ENCODE results near the gene ANKRD13B. TPM values are rescaled to one million over a fixed set of nuclear protein-coding genes. Genes with fewer than 3 reads are reported as not detected.

ANKRD13B gene
- total RNA-seq, 4 donors from 2014 or later = 19.0 to 50.1 (median 26.4) TPM

DNA sequence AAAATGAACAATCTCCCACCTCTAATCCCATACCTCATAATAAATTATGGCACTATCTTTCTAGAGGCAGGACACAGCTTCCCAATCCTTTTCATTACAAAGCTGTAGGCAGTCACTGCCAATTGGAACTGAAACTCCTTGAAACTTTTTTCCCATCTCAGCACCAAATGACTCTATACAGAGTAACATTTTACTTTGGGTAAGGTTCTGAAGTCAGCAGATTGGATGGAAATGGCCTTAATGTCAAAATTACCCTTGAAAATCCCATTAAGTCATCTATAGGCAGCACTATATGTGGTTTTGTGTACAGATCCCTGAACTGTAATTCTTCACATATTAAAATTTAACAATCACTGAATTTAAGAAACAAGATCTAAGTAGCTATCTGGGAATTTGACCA lies 60.0 kb downstream of the ANKRD13B start:
- no peak for DNase-seq (ENCODE audit: low spot score in 2 of 2)
- Histone ChIP-seq H3K36me3 (peaks cover 0 to 67% (median 11%) of the 10 kb centered on the region in 3 donors), H3K27ac (peak overlapping the region in 2 of 4 donors; percentile 29 to 41), H3K27me3 (no peaks in the 10 kb centered on the region), H3K4me3 (no peak overlapping the region), H3K9me3 (no peaks in the 10 kb centered on the region), H3K4me1 (peaks cover 0 to 20% (median 0%) of the 10 kb centered on the region in 4 donors)
- no peak for TF ChIP-seq POLR2A (IDR thresholded peaks at IDR 0.05)
- TF ChIP-seq, protein P1, sequence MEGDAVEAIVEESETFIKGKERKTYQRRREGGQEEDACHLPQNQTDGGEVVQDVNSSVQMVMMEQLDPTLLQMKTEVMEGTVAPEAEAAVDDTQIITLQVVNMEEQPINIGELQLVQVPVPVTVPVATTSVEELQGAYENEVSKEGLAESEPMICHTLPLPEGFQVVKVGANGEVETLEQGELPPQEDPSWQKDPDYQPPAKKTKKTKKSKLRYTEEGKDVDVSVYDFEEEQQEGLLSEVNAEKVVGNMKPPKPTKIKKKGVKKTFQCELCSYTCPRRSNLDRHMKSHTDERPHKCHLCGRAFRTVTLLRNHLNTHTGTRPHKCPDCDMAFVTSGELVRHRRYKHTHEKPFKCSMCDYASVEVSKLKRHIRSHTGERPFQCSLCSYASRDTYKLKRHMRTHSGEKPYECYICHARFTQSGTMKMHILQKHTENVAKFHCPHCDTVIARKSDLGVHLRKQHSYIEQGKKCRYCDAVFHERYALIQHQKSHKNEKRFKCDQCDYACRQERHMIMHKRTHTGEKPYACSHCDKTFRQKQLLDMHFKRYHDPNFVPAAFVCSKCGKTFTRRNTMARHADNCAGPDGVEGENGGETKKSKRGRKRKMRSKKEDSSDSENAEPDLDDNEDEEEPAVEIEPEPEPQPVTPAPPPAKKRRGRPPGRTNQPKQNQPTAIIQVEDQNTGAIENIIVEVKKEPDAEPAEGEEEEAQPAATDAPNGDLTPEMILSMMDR (IDR thresholded peaks at IDR 0.05) = no peak
- no peak for TF ChIP-seq EP300 (IDR thresholded peaks at IDR 0.05)

DNA sequence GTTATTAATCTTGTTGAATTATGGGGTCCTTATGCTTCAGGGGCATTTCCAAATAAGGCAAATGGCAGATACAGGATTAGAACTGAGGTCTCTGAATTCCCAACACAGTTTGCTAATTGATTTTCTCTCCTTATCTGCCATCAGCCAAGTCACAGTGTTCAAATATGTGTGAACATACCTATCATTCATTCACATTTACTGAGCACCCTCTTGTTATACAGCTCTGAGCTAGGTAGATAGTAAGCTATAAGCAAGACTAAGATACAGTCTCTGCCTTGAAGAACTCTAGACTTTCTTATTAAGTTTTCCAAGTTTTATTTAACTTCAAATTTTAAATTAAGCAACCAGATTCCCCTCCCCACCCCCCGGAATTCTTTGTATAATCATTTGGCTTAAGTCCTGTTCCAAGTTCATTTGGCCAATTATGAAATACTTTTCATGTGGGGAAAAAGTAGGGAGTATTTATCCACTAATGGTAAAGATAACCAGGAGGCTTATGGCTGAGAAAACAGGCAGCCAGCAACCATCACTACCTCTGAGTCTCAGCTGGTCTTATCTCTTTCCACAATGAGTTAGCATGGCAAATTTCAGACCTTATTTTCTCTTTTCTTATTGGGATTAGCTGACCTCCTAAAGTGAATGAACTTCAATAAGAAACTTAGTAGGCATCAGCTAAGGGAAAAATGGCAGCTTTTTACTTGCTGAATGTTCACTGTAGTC lies 61.2 kb downstream of the ANKRD13B start:
- 53 to 69% methylated on average over 1 of the region's 1 CpG for WGBS, 2 donors
- Histone ChIP-seq H3K4me1 (peaks cover 0 to 20% (median 0%) of the 10 kb centered on the region in 4 donors), H3K27ac (peak overlapping the region in 2 of 4 donors; percentile 3 to 18), H3K9me3 (no peaks in the 10 kb centered on the region), H3K27me3 (no peaks in the 10 kb centered on the region), H3K36me3 (peaks cover 0 to 62% (median 9%) of the 10 kb centered on the region in 3 donors), H3K4me3 (no peak overlapping the region)
- DNase-seq (ENCODE audit: low spot score in 2 of 2) = no peak
- TF ChIP-seq, protein P1 (IDR thresholded peaks at IDR 0.05) = no peak
- TF ChIP-seq EP300 (IDR thresholded peaks at IDR 0.05) (no peak), POLR2A (IDR thresholded peaks at IDR 0.05) (no peak)

DNA sequence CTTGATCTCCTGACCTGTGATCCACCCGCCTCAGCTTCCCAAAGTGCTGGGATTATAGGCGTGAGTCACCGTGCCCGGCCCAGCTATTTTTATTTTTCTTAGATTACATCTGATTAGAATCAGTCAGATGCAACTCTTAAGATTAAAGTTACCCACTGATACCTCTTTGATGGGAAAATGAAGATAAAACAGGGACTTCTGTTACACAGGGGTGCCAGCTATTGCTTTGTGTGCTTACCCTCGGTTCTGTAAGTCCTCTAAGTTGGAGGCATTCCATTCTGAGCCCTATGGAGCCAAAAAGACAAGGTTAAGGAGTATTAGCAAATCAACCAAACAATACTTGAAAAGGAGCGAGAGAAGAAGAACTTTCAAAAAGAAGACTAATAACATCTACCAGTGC lies 62.4 kb downstream of the ANKRD13B start:
- Histone ChIP-seq H3K36me3 (peaks cover 0 to 67% (median 8%) of the 10 kb centered on the region in 3 donors), H3K4me3 (no peak overlapping the region), H3K9me3 (no peaks in the 10 kb centered on the region), H3K4me1 (peaks cover 0 to 20% (median 0%) of the 10 kb centered on the region in 4 donors), H3K27me3 (no peaks in the 10 kb centered on the region), H3K27ac (no peak overlapping the region)
- DNase-seq (ENCODE audit: low spot score in 2 of 2) = no peak
- 94 to 96% methylated on average over 6 of the region's 6 CpGs for WGBS, 2 donors
- no peak for TF ChIP-seq EP300 (IDR thresholded peaks at IDR 0.05)
- TF ChIP-seq, protein P1 (IDR thresholded peaks at IDR 0.05) = no peak
- no peak for TF ChIP-seq POLR2A (IDR thresholded peaks at IDR 0.05)

DNA sequence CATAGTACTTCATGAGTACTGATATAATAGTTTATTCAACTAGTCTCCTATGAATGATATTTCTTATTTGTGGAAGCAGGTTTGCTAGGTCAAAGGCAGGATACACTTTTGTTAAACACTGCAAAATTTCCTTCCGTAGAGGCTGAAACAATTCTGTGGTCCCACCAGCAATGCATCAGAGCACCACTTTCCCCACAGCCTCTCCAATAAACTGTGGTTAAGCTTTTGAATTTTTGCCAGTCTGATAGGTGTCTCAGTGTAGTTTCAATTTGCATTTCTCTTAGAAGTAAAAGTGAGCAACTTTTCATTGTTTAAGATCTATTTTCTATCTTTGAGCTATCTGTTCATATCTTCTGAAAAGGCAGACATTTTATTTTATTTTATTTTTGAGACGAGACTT lies 66.2 kb downstream of the ANKRD13B start:
- Histone ChIP-seq H3K27ac (no peak overlapping the region), H3K4me3 (no peak overlapping the region), H3K36me3 (peaks cover 0 to 62% (median 8%) of the 10 kb centered on the region in 3 donors), H3K27me3 (no peaks in the 10 kb centered on the region), H3K9me3 (no peaks in the 10 kb centered on the region), H3K4me1 (peaks cover 0 to 12% (median 0%) of the 10 kb centered on the region in 4 donors)
- TF ChIP-seq POLR2A (IDR thresholded peaks at IDR 0.05) (no peak), EP300 (IDR thresholded peaks at IDR 0.05) (no peak)
- TF ChIP-seq, protein P1 (IDR thresholded peaks at IDR 0.05) = no peak
- WGBS, 2 donors = 90 to 92% methylated on average over 2 of the region's 2 CpGs
- no peak for DNase-seq (ENCODE audit: low spot score in 2 of 2)

DNA sequence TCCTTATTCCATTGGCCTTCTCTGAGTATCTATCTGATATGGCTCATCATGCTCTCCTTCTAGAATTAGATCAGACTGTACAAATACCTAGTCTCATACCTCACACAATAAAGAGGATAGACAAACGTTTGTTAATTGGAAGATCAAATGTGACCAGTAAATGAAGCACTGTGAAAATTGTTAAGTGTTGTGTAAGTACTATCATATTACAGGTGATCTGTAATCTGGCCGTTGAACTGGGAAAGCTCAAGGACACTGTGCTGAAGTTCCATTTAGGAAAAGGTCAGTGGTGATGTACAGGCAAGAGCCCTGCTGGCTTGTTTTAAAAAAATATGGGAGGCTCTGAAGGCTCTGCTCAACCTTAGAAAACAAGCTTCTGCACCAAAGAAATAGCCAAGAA lies 68.3 kb downstream of the ANKRD13B start:
- H3K27me3 ChIP-seq = no peaks in the 10 kb centered on the region
- 75 to 83% methylated on average over 2 of the region's 2 CpGs for WGBS, 2 donors
- peaks cover 0 to 6% (median 0%) of the 10 kb centered on the region in 4 donors for H3K4me1 ChIP-seq
- H3K4me3 ChIP-seq = no peak overlapping the region
- no peak for DNase-seq (ENCODE audit: low spot score in 2 of 2)
- TF ChIP-seq EP300 (IDR thresholded peaks at IDR 0.05) (no peak), POLR2A (IDR thresholded peaks at IDR 0.05) (no peak)
- TF ChIP-seq, protein P1 (IDR thresholded peaks at IDR 0.05) = no peak
- H3K9me3 ChIP-seq = no peaks in the 10 kb centered on the region
- H3K36me3 ChIP-seq = peaks cover 0 to 60% (median 3%) of the 10 kb centered on the region in 3 donors
- no peak overlapping the region for H3K27ac ChIP-seq

All from tibial nerve (tissue), 4 donors.